Mucosa of descending colon (tissue), 3 donors: Measurements from ENCODE around the gene PREPL. TPM values are rescaled to one million over a fixed set of nuclear protein-coding genes. Genes with fewer than 3 reads are reported as not detected.
A peak's percentile ranks its signal among the peaks of the same experiment; 100 is the strongest.

Source experiments
- ATAC-seq: fragments of 200-7000 bp; cut with Tn5 transposase; one replicate; pipeline ENCODE4 v1.9.1; 2020; ENCODE audit warnings: mild to moderate bottlenecking, moderate library complexity
- DNase-seq, 3 donors: peaks; one replicate each; pipeline ENCODE4 v3.0.0-alpha.2; 2020
- H3K36me3 ChIP-seq: fragments of 200-600 bp; one replicate; pipeline ENCODE4 v1.8.0; 2021; ENCODE audit warnings: low read depth, mild to moderate bottlenecking
- H3K4me1 ChIP-seq: fragments of 200-600 bp; one replicate; pipeline ENCODE4 v1.8.0; 2021; ENCODE audit warnings: low read depth, mild to moderate bottlenecking
- H3K4me3 ChIP-seq: fragments of 200-600 bp; one replicate; pipeline ENCODE4 v1.8.0; 2021; ENCODE audit warnings: mild to moderate bottlenecking
- H3K9me3 ChIP-seq: fragments of 200-600 bp; one replicate; pipeline ENCODE4 v1.8.0; 2021; ENCODE audit warnings: mild to moderate bottlenecking
- CTCF ChIP-seq: fragments of 200-600 bp; IDR thresholded peaks from one replicate; pipeline ENCODE4 v1.8.0; 2022; ENCODE audit warnings: antibody characterized with exemption, mild to moderate bottlenecking
- intact Hi-C, 2 donors: fragments of 100-400 bp; cut with DNase I in 1 of 2; cut with micrococcal nuclease in 1 of 2; formaldehyde crosslinking; loops; one replicate each; pipeline versions ENCODE4 v1.11.0 to v1.11.1; 2022; cut with DNase I, micrococcal nuclease
- total RNA-seq, 3 donors: library from RNA; stranded (reverse); fragmentation: NEBNext Ultra II Directional in 2 of 3; extraction: Animal tissue kit (Norgen Biotek cat#: 25700) in 2 of 3; gene quantifications; one replicate each; pipeline versions ENCODE4 v1.2.1 to v1.2.4, GENCODE V29; 2021 to 2023
- donor health status: DM: no; HTN: no; CAD: no; lungs with moderate emphysema.
- donor health status: DM: no; HTN: no; CAD: no.
- donor health status: DM: no; HTN: yes; CAD: no.

Gene PREPL
- total RNA-seq, 3 donors from 2014 or later = 32.5 to 48.7 (median 32.5) TPM

GRCh38 chr2:44286884-44287638 is 74.2 kb downstream of the PREPL start:
- intact Hi-C loops = no loop called here
- DNase-seq = no peak
- Histone ChIP-seq H3K9me3 (no peaks in the 10 kb centered on the region), H3K4me1 (peaks cover 13% of the 10 kb centered on the region), H3K4me3 (no peak overlapping the region), H3K36me3 (no peaks in the 10 kb centered on the region)
- TF ChIP-seq CTCF = no peak
- peak; percentile 45 for ATAC-seq

- H3K4me3 ChIP-seq = no peak overlapping the region
- intact Hi-C loops = no loop called here
- H3K9me3 ChIP-seq = no peaks in the 10 kb centered on the region
- DNase-seq (no peak), ATAC-seq (no peak)
- H3K36me3 ChIP-seq = no peaks in the 10 kb centered on the region
- no peak for TF ChIP-seq CTCF
- H3K4me1 ChIP-seq = peaks cover 10% of the 10 kb centered on the region
Measured at GRCh38 chr2:44286119-44286883, 75.0 kb downstream of the PREPL start.

GRCh38 chr2:44285174-44285573 is 76.1 kb downstream of the PREPL start:
- ATAC-seq (peak; percentile 90), DNase-seq (no peak)
- H3K4me3 ChIP-seq = no peak overlapping the region
- H3K4me1 ChIP-seq = peaks cover 2% of the 10 kb centered on the region
- no peaks in the 10 kb centered on the region for H3K36me3 ChIP-seq
- TF ChIP-seq CTCF = no peak
- H3K9me3 ChIP-seq = no peaks in the 10 kb centered on the region
- intact Hi-C loops = no loop called here

GRCh38 chr2:44283116-44283666 is 78.1 kb downstream of the PREPL start:
- DNase-seq = no peak
- Histone ChIP-seq H3K9me3 (no peaks in the 10 kb centered on the region), H3K36me3 (no peaks in the 10 kb centered on the region), H3K4me1 (peaks cover 4% of the 10 kb centered on the region), H3K4me3 (no peak overlapping the region)
- no peak for TF ChIP-seq CTCF
- intact Hi-C loops = no loop called here
- ATAC-seq = no peak

GRCh38 chr2:44280869-44281268 is 80.4 kb downstream of the PREPL start:
- Histone ChIP-seq H3K4me1 (peaks cover 8% of the 10 kb centered on the region), H3K36me3 (no peaks in the 10 kb centered on the region)
- intact Hi-C loops = no loop called here

More at GRCh38 chr2:44280869-44281268, 80.4 kb downstream of the PREPL start:
- Histone ChIP-seq H3K9me3 (no peaks in the 10 kb centered on the region), H3K4me3 (no peak overlapping the region)
- DNase-seq (no peak), ATAC-seq (no peak)
- no peak for TF ChIP-seq CTCF
